Measurements from ENCODE around the gene FANCM.

- TF ChIP-seq TAF1 (IDR thresholded peaks at IDR 0.05; ENCODE audit: low read depth) (no peak), CTCF (IDR thresholded peaks at IDR 0.05; ENCODE audit: poor library complexity, severe bottlenecking) (no peak), POLR2AphosphoS5 (IDR thresholded peaks at IDR 0.05) (no peak), EP300 (conservative IDR thresholded peaks at IDR 0.05; ENCODE audit: poor library complexity, severe bottlenecking) (no peak), EZH2 (IDR thresholded peaks at IDR 0.05; ENCODE audit: borderline replicate concordance, insufficient read depth, low read length, poor library complexity, severe bottlenecking) (no peak)
- TF ChIP-seq, protein P1, sequence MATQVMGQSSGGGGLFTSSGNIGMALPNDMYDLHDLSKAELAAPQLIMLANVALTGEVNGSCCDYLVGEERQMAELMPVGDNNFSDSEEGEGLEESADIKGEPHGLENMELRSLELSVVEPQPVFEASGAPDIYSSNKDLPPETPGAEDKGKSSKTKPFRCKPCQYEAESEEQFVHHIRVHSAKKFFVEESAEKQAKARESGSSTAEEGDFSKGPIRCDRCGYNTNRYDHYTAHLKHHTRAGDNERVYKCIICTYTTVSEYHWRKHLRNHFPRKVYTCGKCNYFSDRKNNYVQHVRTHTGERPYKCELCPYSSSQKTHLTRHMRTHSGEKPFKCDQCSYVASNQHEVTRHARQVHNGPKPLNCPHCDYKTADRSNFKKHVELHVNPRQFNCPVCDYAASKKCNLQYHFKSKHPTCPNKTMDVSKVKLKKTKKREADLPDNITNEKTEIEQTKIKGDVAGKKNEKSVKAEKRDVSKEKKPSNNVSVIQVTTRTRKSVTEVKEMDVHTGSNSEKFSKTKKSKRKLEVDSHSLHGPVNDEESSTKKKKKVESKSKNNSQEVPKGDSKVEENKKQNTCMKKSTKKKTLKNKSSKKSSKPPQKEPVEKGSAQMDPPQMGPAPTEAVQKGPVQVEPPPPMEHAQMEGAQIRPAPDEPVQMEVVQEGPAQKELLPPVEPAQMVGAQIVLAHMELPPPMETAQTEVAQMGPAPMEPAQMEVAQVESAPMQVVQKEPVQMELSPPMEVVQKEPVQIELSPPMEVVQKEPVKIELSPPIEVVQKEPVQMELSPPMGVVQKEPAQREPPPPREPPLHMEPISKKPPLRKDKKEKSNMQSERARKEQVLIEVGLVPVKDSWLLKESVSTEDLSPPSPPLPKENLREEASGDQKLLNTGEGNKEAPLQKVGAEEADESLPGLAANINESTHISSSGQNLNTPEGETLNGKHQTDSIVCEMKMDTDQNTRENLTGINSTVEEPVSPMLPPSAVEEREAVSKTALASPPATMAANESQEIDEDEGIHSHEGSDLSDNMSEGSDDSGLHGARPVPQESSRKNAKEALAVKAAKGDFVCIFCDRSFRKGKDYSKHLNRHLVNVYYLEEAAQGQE (IDR thresholded peaks at IDR 0.05; ENCODE audit: borderline replicate concordance): no peak
Observed at GRCh38 chr14:45136399-45136798, 669 bp downstream of the FANCM start.
